Tibial artery (tissue), 4 donors: ENCODE measurements around the gene PRKAR2B.

Source experiments
- DNase-seq, 2 donors: peaks; one replicate each; pipeline ENCODE4 v3.0.0-alpha.2; 2019
- H3K27ac ChIP-seq, 2 donors: fragments of 200-600 bp; sonication (generic) in 1 of 2; 1 replicate in 1 of 2; 2 replicates in 1 of 2; pipeline ENCODE4 v1.5.1; 2018 to 2019; ENCODE audit warnings: mild to moderate bottlenecking in 1 of 2
- H3K27me3 ChIP-seq, 2 donors: fragments of 200-600 bp; sonication (generic) in 1 of 2; one replicate each; pipeline versions ENCODE4 v1.5.1 to v1.6.0; 2016 to 2019
- H3K36me3 ChIP-seq, 3 donors: fragments of 200-600 bp; sonication (generic) in 2 of 3; one replicate each; pipeline ENCODE4 v1.5.1; 2016 to 2019; ENCODE audit warnings: mild to moderate bottlenecking in 2 of 3
- H3K4me1 ChIP-seq, 4 donors: fragments of 200-600 bp; sonication (generic) in 2 of 4; 1 replicate in 3 of 4; 2 replicates in 1 of 4; pipeline ENCODE4 v1.5.1; 2016 to 2019
- H3K4me3 ChIP-seq, 2 donors: fragments of 200-600 bp; sonication (generic) in 1 of 2; 1 replicate in 1 of 2; 2 replicates in 1 of 2; pipeline ENCODE4 v1.5.1; 2018 to 2019; ENCODE audit warnings: mild to moderate bottlenecking in 2 of 2
- H3K9me3 ChIP-seq, 3 donors: fragments of 200-600 bp; sonication (generic) in 1 of 3; one replicate each; pipeline ENCODE4 v1.5.1; 2016 to 2019
- CTCF ChIP-seq, 2 experiments: fragments of 200-600 bp in 1 of 2; fragments of 450-650 bp in 1 of 2; IDR thresholded peaks; one replicate each; pipeline ENCODE4 v1.5.1; 2017 to 2019; ENCODE audit warnings: antibody characterized with exemption in 2 of 2, mild to moderate bottlenecking in 1 of 2, moderate library complexity in 1 of 2
- intact Hi-C: fragments of 100-400 bp; cut with DNase I; formaldehyde crosslinking; loops from one replicate; pipeline ENCODE4 v1.15.0; 2023; ENCODE audit warnings: low total_unique reads

The PRKAR2B gene

DNA sequence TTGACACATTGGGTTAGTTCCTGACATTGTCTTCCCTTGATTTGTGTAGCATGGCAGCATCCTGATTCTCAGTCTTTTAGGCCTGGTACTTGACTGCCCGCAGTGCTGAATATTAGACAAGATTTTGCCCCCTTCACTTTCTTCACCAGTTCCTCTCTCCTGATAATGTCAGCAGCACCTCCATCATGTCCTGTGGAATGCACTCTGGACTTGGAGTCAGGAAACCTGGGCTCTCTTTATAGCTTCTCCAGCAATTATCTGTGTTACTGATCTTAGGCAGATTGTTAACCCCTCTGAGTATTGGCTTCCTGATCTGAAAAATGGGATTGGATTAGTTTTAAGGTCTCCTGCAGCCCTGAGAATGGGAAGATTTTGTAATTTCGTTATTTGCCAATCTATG is 143.3 kb downstream of the PRKAR2B start:
- TF ChIP-seq CTCF (IDR thresholded peaks at IDR 0.05): no peak
- Histone ChIP-seq H3K4me1 (peaks cover 0 to 6% (median 0%) of the 10 kb centered on the region in 4 donors), H3K27me3 (no peaks in the 10 kb centered on the region), H3K36me3 (peaks cover 80 to 99% (median 90%) of the 10 kb centered on the region in 3 donors), H3K9me3 (no peaks in the 10 kb centered on the region), H3K27ac (no peak overlapping the region), H3K4me3 (no peak overlapping the region)
- intact Hi-C loops: no loop called here
- no peak for DNase-seq

- Histone ChIP-seq H3K9me3 (no peaks in the 10 kb centered on the region), H3K4me1 (peaks cover 0 to 4% (median 0%) of the 10 kb centered on the region in 4 donors), H3K36me3 (peaks cover 75 to 88% (median 80%) of the 10 kb centered on the region in 3 donors), H3K27ac (no peak overlapping the region), H3K27me3 (no peaks in the 10 kb centered on the region), H3K4me3 (no peak overlapping the region)
- DNase-seq: no peak
- intact Hi-C loops: no loop called here
- TF ChIP-seq CTCF (IDR thresholded peaks at IDR 0.05): no peak
These were observed 145.6 kb downstream of the PRKAR2B start for GRCh38 chr7:107190090-107190489.

DNA sequence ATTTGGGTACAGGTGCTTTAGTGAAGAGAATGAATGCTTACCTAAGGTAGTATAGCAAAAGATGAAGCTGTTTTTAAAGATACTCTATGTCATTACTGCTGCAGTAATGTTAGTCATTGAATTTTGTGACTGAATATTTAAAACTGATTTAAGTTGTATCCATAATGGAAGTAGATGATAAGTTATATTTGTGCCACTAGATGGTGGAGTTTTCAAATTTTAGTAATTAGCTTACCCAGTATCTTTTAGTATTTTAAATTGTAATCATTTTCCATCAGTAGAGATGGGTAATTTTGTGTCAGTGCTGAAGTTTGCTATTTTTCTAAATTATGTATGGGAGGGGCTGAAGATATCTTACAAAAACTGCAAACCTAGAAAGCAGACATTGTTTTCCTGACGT is 149.5 kb downstream of the PRKAR2B start:
- H3K4me1 ChIP-seq: no peaks in the 10 kb centered on the region
- peaks cover 73 to 87% (median 81%) of the 10 kb centered on the region in 3 donors for H3K36me3 ChIP-seq
- H3K27ac ChIP-seq: no peak overlapping the region
- no peaks in the 10 kb centered on the region for H3K9me3 ChIP-seq
- no peak for TF ChIP-seq CTCF (IDR thresholded peaks at IDR 0.05)
- DNase-seq: no peak
- no peak overlapping the region for H3K4me3 ChIP-seq
- intact Hi-C loops: no loop called here
- no peaks in the 10 kb centered on the region for H3K27me3 ChIP-seq

DNA sequence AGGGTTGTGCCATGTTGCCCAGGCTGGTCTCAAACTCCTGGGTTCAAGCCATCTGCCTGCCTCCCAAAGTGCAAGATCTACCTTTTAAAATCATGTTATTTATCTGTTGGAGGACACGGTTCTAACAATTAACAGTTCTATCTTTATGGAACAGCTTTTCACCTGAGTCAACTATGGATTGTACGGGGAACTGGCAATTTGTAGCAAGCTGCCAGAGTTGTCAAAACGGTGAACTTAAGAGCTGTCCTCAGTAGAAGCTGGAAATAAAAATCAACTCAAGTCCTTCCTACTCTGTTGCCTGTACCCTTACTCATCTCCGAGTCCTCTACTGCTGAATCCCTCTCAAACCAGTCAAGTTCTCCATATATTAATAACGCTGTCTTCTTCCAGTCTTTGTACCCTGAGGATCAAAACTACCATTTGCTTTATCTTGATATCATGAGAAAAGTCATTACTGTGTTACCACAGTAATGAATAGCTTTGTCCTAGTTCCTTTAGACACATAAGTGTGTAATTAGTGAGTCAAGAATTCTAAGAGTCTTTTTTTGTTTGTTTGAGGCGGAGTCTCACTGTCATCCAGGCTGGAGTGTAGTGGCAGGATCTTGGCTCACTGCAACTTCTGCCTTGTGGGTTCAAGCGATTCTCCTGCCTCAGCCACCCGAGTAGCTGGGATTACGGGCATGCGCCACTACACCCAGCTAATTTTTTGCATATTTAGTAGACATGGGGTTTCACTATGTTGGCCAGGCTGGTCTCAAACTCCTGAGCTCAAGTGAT is 152.5 kb downstream of the PRKAR2B start:
- Histone ChIP-seq H3K36me3 (peaks cover 79 to 86% (median 80%) of the 10 kb centered on the region in 3 donors), H3K9me3 (no peaks in the 10 kb centered on the region)
- intact Hi-C loops: no loop called here

DNA sequence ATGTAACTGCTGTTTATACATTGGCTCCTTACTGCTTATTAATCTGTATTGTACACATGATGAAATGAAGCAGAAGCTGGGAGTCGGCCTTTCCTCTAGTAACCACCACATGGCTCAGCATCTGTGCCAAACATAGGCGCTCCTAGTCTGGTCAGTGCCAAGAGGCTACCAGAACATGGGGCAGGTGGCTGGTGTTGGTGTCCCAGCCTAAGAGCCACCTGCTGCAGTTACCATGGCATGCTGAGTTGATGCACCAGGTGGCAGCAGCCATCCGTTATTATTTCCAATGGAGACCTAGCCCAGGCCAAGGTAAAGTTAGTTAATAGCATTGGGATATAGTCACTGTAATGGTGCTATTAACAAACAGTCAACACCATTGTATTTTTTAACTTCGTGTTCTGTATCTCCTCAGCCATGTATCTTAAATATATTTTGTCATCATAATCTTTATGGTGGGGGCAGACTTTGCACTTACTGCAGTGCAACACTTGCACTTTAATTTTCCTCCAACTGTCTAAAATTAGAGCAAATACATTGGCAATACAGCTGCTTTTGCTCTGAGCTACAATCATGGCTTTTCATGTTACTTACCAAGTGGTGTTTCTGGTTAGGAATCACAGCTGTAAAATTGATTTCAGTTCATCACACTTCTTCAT is 157.4 kb downstream of the PRKAR2B start:
- Histone ChIP-seq H3K4me1 (peaks cover 0 to 10% (median 5%) of the 10 kb centered on the region in 4 donors), H3K4me3 (no peak overlapping the region), H3K9me3 (no peaks in the 10 kb centered on the region), H3K36me3 (peaks cover 85 to 92% (median 90%) of the 10 kb centered on the region in 3 donors), H3K27me3 (no peaks in the 10 kb centered on the region), H3K27ac (no peak overlapping the region)
- peak; percentile 33 to 38 for TF ChIP-seq CTCF (IDR thresholded peaks at IDR 0.05)
- DNase-seq: no peak
- intact Hi-C loops: no loop called here

More for the DNA sequence above, 152.5 kb downstream of the PRKAR2B start:
- no peak overlapping the region for H3K27ac ChIP-seq
- no peak for DNase-seq
- H3K27me3 ChIP-seq: no peaks in the 10 kb centered on the region
- no peaks in the 10 kb centered on the region for H3K4me1 ChIP-seq
- no peak overlapping the region for H3K4me3 ChIP-seq
- no peak for TF ChIP-seq CTCF (IDR thresholded peaks at IDR 0.05)
